CD4-positive, CD25-positive, alpha-beta regulatory T cell (primary cell): ENCODE results near the gene CPSF7. TPM values are rescaled to one million over a fixed set of nuclear protein-coding genes. Genes with fewer than 3 reads are reported as not detected.
A peak's percentile ranks its signal among the peaks of the same experiment; 100 is the strongest.

Experiments used
- ATAC-seq, 2 donors: fragments of 150-1000 bp; cut with Tn5 transposase; one replicate each; pipeline ENCODE4 v1.10.0; 2021; ENCODE audit warnings: low read depth in 2 of 2, moderate number of reproducible peaks in 2 of 2, moderate library complexity in 1 of 2
- DNase-seq, 3 donors: peaks; one replicate each; pipeline versions ENCODE4 v3.0.0 to v3.0.0-alpha.2; 2012 to 2022; ENCODE audit warnings: mixed read lengths in 1 of 3
- H3K27ac ChIP-seq: one replicate; pipeline ENCODE4 v1.7.0; 2013; ENCODE audit warnings: mild to moderate bottlenecking, low read length; ENCODE audit not compliant: insufficient read depth, poor library complexity, severe bottlenecking
- H3K27me3 ChIP-seq: one replicate; pipeline ENCODE4 v1.7.0; 2013; ENCODE audit warnings: low read length; ENCODE audit not compliant: control insufficient read depth, insufficient read depth
- H3K36me3 ChIP-seq: one replicate; pipeline ENCODE4 v1.7.0; 2013; ENCODE audit warnings: mild to moderate bottlenecking, low read length, moderate library complexity; ENCODE audit not compliant: control insufficient read depth, insufficient read depth
- H3K4me1 ChIP-seq: 2 replicates; pipeline ENCODE4 v1.7.0; 2013; ENCODE audit warnings: mild to moderate bottlenecking, low read length; ENCODE audit not compliant: insufficient read depth, control insufficient read depth, poor library complexity, severe bottlenecking
- H3K4me3 ChIP-seq: one replicate; pipeline ENCODE4 v1.7.0; 2013; ENCODE audit warnings: low read depth, mild to moderate bottlenecking, low read length, moderate library complexity
- H3K9me3 ChIP-seq, 2 experiments: 1 replicate in 1 of 2; 2 replicates in 1 of 2; pipeline ENCODE4 v1.7.0; 2013; ENCODE audit warnings: low read length in 2 of 2, mild to moderate bottlenecking in 1 of 2, moderate library complexity in 1 of 2; ENCODE audit not compliant: control insufficient read depth in 2 of 2
- H3K27ac Mint-ChIP-seq, 3 donors: one replicate each; pipeline ENCODE4 v1.8.0; 2020 to 2022; ENCODE audit warnings: mild to moderate bottlenecking in 3 of 3, mixed read lengths in 3 of 3, moderate library complexity in 2 of 3
- H3K27me3 Mint-ChIP-seq: one replicate; pipeline ENCODE4 v1.8.0; 2022; ENCODE audit warnings: mild to moderate bottlenecking, mixed read lengths
- H3K36me3 Mint-ChIP-seq: one replicate; pipeline ENCODE4 v1.8.0; 2020; ENCODE audit warnings: mixed read lengths
- H3K4me1 Mint-ChIP-seq, 4 donors: one replicate each; pipeline ENCODE4 v1.8.0; 2020 to 2022; ENCODE audit warnings: mixed read lengths in 4 of 4, mild to moderate bottlenecking in 1 of 4
- H3K4me3 Mint-ChIP-seq, 4 donors: one replicate each; pipeline ENCODE4 v1.8.0; 2020 to 2022; ENCODE audit warnings: mild to moderate bottlenecking in 4 of 4, mixed read lengths in 4 of 4, moderate library complexity in 3 of 4
- H3K9me3 Mint-ChIP-seq, 7 donors: one replicate each; pipeline ENCODE4 v1.8.0; 2020 to 2022; ENCODE audit warnings: mixed read lengths in 7 of 7, mild to moderate bottlenecking in 3 of 7, moderate library complexity in 2 of 7
- polyA plus RNA-seq, 4 donors: library from polyadenylated mRNA; unstranded; fragments of 300-500 nt; fragmentation: Illumina TruSeq; gene quantifications; one replicate each; pipeline ENCODE4 v1.2.3, GENCODE V29; 2021
- total RNA-seq: library from RNA; stranded (reverse); gene quantifications from one replicate; pipeline ENCODE4 v1.2.3, GENCODE V29; 2022

CPSF7 gene, protein sequence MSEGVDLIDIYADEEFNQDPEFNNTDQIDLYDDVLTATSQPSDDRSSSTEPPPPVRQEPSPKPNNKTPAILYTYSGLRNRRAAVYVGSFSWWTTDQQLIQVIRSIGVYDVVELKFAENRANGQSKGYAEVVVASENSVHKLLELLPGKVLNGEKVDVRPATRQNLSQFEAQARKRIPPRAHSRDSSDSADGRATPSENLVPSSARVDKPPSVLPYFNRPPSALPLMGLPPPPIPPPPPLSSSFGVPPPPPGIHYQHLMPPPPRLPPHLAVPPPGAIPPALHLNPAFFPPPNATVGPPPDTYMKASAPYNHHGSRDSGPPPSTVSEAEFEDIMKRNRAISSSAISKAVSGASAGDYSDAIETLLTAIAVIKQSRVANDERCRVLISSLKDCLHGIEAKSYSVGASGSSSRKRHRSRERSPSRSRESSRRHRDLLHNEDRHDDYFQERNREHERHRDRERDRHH
- total RNA-seq (111 TPM), polyA plus RNA-seq (10 to 100 TPM; 23.5 to 32.0 (median 25.4) TPM)

DNA sequence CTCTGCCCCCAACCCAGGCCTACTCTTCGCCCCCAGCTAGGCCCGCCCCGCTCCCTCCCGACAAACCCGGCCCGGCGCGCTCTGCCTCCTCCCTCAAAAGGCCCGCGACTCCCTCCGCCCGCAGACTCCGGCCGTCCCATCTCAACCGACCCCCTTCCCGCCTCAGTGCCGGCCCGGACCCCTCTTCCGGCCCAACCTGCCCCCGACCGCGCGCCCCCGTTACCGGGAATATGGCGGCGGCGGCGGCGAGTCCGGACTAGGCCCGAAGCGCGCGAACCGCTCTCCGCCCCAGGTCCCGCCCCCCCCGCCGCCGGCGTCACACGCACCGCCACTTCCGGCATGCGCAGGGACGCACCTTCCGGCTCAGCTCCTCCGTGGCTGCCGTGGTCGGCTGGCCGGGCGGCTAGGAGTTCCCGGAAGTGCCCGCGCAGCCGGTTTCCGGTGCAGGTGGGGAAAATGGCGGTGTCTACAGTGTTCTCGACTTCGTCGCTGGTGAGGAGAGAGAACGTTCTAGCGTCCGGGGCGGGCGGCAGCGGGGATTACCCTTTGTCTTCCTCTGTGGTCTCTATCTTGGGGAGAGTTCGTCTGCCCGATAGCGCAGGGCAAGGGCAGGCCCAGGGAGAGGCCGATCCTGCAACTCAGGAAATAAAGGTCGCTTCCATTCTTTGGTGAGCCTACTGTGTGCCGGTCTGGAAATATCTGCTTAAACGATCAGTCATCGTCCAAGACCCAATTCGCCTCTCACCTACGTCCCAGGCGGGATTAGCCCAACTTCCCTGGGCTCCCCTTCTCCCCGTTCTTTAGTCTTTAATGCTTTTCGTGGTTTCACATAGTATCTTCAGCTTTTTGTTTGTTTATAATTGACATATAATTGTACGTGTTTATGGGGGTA lies at the start of gene CPSF7, which contains the start of gene SDHAF2:
CPSF7 (minus strand) TSS at position 285 of the 892 bp plus-strand sequence. CDS start 740 bp downstream, outside the sequence.
SDHAF2 (plus strand) TSS at position 434 of the 892 bp plus-strand sequence; CDS start at position 457, 23 bp downstream.
- Histone ChIP-seq H3K36me3 (peaks cover 37% of the 10 kb centered on the region), H3K9me3 (no peaks in the 10 kb centered on the region), H3K27ac (peak within 1 kb of the TSS; percentile 99), H3K27me3 (no peaks in the 10 kb centered on the region), H3K4me3 (peak within 1 kb of the TSS; percentile 99), H3K4me1 (peaks cover 40% of the 10 kb centered on the region)
- Mint-ChIP-seq H3K4me1 (peaks cover 23 to 78% (median 55%) of the 10 kb centered on the region in 4 donors), H3K36me3 (peaks cover 29% of the 10 kb centered on the region), H3K4me3 (peak within 1 kb of the TSS; percentile 95 to 99 (median 98)), H3K9me3 (no peaks in the 10 kb centered on the region), H3K27me3 (peaks cover 5% of the 10 kb centered on the region), H3K27ac (peak within 1 kb of the TSS; percentile 98 to 100 (median 100))
- ATAC-seq (peak; percentile 88 to 91), DNase-seq (peak; percentile 96 to 98 (median 97))

DNA sequence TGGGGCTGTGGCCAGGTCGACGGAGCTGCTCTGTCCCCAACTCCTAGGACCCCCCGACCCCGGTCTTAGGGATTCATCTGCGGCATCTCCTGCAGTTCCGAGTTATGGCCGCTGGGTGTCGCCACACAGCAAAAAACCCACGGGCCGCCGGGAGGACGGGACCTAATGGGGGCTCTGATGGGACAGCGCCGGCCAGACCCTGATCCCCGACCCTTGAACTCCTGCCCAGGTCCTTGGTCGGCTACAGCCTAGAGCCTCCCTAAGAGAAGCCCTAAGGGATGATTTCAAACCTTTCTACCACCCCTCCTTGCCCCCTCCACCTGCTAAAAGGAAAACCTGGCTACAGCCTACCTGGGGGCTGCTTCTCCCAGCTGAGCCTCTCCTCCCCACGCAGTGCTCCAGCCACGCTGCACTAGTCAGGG lies 48.0 kb upstream of the CPSF7 start:
- Histone ChIP-seq H3K36me3 (peaks cover 9% of the 10 kb centered on the region), H3K9me3 (no peaks in the 10 kb centered on the region), H3K27ac (no peak overlapping the region), H3K27me3 (no peaks in the 10 kb centered on the region), H3K4me3 (no peak overlapping the region), H3K4me1 (peaks cover 6% of the 10 kb centered on the region)
- Mint-ChIP-seq H3K4me1 (peaks cover 0 to 8% (median 5%) of the 10 kb centered on the region in 4 donors), H3K4me3 (no peak overlapping the region), H3K9me3 (peaks cover 0 to 1% (median 0%) of the 10 kb centered on the region in 7 donors), H3K36me3 (peaks cover 13% of the 10 kb centered on the region), H3K27me3 (no peaks in the 10 kb centered on the region), H3K27ac (no peak overlapping the region)
- peak in 1 of 2 donors; percentile 45 for ATAC-seq
- DNase-seq, result peak; percentile 38 to 42 (median 39)

DNA sequence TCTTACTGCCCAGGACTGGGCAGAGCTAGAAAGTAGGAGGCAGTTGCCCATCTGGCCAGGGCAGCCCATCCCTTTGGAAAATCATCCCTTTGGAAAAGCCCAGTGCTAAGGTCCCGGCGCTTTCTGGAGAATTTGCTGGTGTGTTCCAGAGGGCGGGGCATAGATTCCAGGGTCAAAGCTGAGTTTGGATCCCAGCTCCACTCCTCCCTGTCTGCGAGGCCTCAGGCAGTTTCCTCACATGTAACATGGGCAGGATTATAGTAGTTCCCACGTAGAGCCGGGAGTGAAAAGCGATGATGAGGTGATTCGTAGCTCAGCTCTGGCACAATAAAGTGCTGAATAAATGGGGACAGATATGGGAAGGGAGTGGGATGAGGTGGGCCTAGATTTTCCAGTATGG lies 47.4 kb upstream of the CPSF7 start:
- H3K27me3 ChIP-seq, result no peaks in the 10 kb centered on the region
- Mint-ChIP-seq H3K4me3 (no peak overlapping the region), H3K4me1 (peaks cover 0 to 8% (median 5%) of the 10 kb centered on the region in 4 donors), H3K27me3 (no peaks in the 10 kb centered on the region), H3K9me3 (peaks cover 0 to 1% (median 0%) of the 10 kb centered on the region in 7 donors), H3K27ac (no peak overlapping the region), H3K36me3 (peaks cover 16% of the 10 kb centered on the region)
- peaks cover 12% of the 10 kb centered on the region for H3K36me3 ChIP-seq
- H3K27ac ChIP-seq, result no peak overlapping the region
- ATAC-seq (no peak), DNase-seq (no peak)
- peaks cover 6% of the 10 kb centered on the region for H3K4me1 ChIP-seq
- H3K9me3 ChIP-seq, result no peaks in the 10 kb centered on the region
- H3K4me3 ChIP-seq, result no peak overlapping the region

DNA sequence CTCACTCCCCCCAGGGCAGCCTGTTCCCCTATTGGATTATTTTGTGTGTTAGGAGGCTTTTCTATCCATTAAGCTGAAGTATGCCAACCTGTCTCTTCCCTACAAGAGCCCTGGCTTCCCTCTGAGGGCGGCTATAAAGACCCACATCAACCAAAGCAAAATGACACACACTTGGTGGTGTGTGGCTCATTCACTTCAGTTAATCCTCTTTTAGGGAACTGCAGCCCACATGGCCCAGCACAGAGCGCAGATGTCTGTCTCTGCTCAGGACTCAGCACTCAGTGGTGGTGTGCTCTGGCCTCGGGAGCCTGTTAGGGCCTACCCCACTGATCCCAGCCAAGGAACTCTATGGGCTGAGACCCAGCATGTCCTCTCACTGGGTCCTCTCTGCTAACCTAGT lies 46.6 kb upstream of the CPSF7 start:
- no peak for ATAC-seq
- Mint-ChIP-seq H3K4me3 (no peak overlapping the region), H3K9me3 (peaks cover 0 to under 1% (median 0%) of the 10 kb centered on the region in 7 donors), H3K36me3 (peaks cover 16% of the 10 kb centered on the region), H3K4me1 (peaks cover 0 to 8% (median 5%) of the 10 kb centered on the region in 4 donors), H3K27me3 (no peaks in the 10 kb centered on the region), H3K27ac (peak overlapping the region in 2 of 3 donors; percentile 5 to 52)
- Histone ChIP-seq H3K9me3 (no peaks in the 10 kb centered on the region), H3K4me1 (peaks cover 6% of the 10 kb centered on the region), H3K27me3 (no peaks in the 10 kb centered on the region), H3K27ac (no peak overlapping the region), H3K4me3 (no peak overlapping the region), H3K36me3 (peaks cover 12% of the 10 kb centered on the region)
- DNase-seq, result no peak

DNA sequence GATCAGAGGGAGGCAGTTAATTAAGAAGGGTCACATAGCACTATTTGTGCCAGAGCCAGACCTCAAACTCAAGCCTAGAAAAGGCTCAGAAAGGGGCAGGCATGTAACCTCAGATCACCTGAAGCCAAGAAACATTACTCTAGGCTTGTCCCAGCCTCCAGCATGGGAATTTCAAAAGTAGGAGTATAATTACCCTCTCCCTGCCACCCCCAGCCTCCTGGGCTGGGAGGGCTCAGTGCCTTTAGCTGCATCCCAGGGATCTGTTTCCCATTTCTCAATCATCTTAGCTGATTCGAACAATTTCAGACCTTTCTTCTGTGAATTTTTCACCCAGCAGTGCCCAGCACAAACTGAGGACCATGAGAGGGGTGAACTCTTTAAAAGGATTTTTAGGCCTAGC lies 45.7 kb upstream of the CPSF7 start:
- H3K4me1 ChIP-seq, result peaks cover 6% of the 10 kb centered on the region
- Mint-ChIP-seq H3K36me3 (peaks cover 16% of the 10 kb centered on the region), H3K27me3 (no peaks in the 10 kb centered on the region), H3K27ac (peak overlapping the region in 1 of 3 donors; percentile 52), H3K4me3 (no peak overlapping the region), H3K9me3 (no peaks in the 10 kb centered on the region), H3K4me1 (peaks cover 0 to 7% (median 5%) of the 10 kb centered on the region in 4 donors)
- DNase-seq, result no peak
- H3K27me3 ChIP-seq, result no peaks in the 10 kb centered on the region
- H3K36me3 ChIP-seq, result peaks cover 12% of the 10 kb centered on the region
- H3K27ac ChIP-seq, result no peak overlapping the region
- no peak overlapping the region for H3K4me3 ChIP-seq
- no peaks in the 10 kb centered on the region for H3K9me3 ChIP-seq
- no peak for ATAC-seq

DNA sequence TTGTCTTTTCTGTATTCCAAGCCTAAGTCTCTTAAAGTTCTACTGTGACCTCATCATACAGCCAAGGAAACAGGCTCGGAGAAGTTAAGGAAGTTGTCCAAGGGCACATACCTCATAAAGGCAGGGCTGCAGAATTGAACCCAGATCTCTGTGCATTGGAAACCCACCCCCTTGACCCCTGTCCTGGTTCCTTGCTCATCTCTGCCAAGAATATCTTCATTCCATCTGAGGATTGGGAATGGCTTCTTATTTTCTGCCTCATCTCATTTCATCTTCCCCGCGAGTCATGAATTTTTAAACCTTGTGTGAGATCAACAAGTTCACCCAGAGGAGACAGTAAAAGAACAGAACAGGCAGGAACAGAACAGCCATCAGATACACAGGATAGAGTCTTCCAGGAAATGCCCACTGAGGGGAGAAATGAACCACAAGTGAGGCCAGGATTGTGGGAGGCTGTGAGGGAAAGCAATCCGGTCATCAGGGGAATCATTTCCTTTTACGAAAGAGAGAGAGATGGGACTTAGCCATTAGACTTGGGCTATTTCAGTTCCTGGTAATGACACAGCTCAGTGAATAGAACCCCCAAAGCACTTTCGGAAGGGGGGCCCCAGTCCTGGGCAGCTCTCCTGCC lies 44.4 kb upstream of the CPSF7 start:
- H3K27ac Mint-ChIP-seq, result peak overlapping the region in 1 of 3 donors; percentile 11

More for the DNA sequence above, 44.4 kb upstream of the CPSF7 start:
- Histone ChIP-seq H3K4me1 (peaks cover 6% of the 10 kb centered on the region), H3K4me3 (no peak overlapping the region), H3K27ac (no peak overlapping the region), H3K27me3 (no peaks in the 10 kb centered on the region), H3K36me3 (peaks cover 12% of the 10 kb centered on the region), H3K9me3 (no peaks in the 10 kb centered on the region)
- no peak overlapping the region for H3K4me3 Mint-ChIP-seq
- no peaks in the 10 kb centered on the region for H3K27me3 Mint-ChIP-seq
- ATAC-seq (no peak), DNase-seq (no peak)
- H3K36me3 Mint-ChIP-seq, result peaks cover 21% of the 10 kb centered on the region
- H3K9me3 Mint-ChIP-seq, result peaks cover 0 to 2% (median 0%) of the 10 kb centered on the region in 7 donors
- H3K4me1 Mint-ChIP-seq, result peaks cover 0 to 7% (median 4%) of the 10 kb centered on the region in 4 donors
